ENCODE measurements around the gene CTCFL. TPM values are rescaled to one million over a fixed set of nuclear protein-coding genes. Genes with fewer than 3 reads are reported as not detected.

CTCFL gene
- total and polyA plus RNA-seq, 2 of the 8 experiments (the other 6 are each of a cell fraction or from before 2014, with no cell fraction given), result 0.30 to 0.80 TPM

DNA sequence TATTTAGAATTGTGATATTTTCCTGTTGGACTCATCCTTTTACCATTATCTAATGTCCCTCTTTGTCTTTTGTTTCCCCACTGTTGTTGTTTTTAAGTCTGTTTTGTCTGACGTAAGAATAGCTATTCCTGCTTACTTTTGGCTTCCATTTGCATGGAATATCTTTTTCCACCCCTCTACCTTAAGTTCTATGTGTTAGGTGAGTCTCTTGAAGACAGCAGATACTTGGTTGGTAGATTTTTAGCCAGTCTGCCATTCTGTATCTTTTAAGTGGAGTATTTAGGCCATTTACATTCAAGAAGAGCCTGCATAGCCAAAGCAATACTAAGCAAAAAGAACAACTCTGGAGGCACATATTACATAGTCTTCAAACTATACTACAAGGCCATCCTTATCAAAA, 39.2 kb downstream of the CTCFL start:
- Histone ChIP-seq H3K9ac (replicated peaks in 1 of 4; ENCODE audit: extremely low read depth in 1 of 4, low read depth in 3 of 4, low read length in 3 of 4) (no peak overlapping the region), H3K4ac (replicated peaks; ENCODE audit: insufficient read length, low read depth, low read length) (no peak overlapping the region)
- TF ChIP-seq, protein P1, sequence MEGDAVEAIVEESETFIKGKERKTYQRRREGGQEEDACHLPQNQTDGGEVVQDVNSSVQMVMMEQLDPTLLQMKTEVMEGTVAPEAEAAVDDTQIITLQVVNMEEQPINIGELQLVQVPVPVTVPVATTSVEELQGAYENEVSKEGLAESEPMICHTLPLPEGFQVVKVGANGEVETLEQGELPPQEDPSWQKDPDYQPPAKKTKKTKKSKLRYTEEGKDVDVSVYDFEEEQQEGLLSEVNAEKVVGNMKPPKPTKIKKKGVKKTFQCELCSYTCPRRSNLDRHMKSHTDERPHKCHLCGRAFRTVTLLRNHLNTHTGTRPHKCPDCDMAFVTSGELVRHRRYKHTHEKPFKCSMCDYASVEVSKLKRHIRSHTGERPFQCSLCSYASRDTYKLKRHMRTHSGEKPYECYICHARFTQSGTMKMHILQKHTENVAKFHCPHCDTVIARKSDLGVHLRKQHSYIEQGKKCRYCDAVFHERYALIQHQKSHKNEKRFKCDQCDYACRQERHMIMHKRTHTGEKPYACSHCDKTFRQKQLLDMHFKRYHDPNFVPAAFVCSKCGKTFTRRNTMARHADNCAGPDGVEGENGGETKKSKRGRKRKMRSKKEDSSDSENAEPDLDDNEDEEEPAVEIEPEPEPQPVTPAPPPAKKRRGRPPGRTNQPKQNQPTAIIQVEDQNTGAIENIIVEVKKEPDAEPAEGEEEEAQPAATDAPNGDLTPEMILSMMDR (IDR thresholded peaks at IDR 0.05; ENCODE audit: control extremely low read depth in 1 of 3, insufficient read depth in 1 of 3, low read depth in 1 of 3, low read length in 3 of 3), result no peak
- TF ChIP-seq POLR2A (IDR thresholded peaks at IDR 0.05; ENCODE audit: control extremely low read depth in 1 of 2, low read depth in 2 of 2, low read length in 2 of 2) (no peak), BRCA1 (IDR thresholded peaks at IDR 0.05; ENCODE audit: low read depth, low read length) (no peak), SIRT6 (IDR thresholded peaks at IDR 0.05; ENCODE audit: low read length) (no peak), SAP30 (IDR thresholded peaks at IDR 0.05; ENCODE audit: insufficient read depth, insufficient replicate concordance, low read length) (no peak), POLR2AphosphoS5 (IDR thresholded peaks at IDR 0.05; ENCODE audit: low read depth, low read length) (no peak), KDM1A (IDR thresholded peaks at IDR 0.05; ENCODE audit: borderline replicate concordance, low read length) (no peak), CBX5 (IDR thresholded peaks at IDR 0.05; ENCODE audit: low read depth, low read length) (no peak), CBX8 (IDR thresholded peaks at IDR 0.05; ENCODE audit: borderline replicate concordance, low read depth, low read length) (no peak), YY1 (IDR thresholded peaks at IDR 0.05; ENCODE audit: low read depth, low read length) (no peak), GTF2F1 (IDR thresholded peaks at IDR 0.05; ENCODE audit: borderline replicate concordance, low read depth, low read length) (no peak), FOSL1 (IDR thresholded peaks at IDR 0.05; ENCODE audit: insufficient read depth, low read depth, low read length) (no peak), NRF1 (IDR thresholded peaks at IDR 0.05; ENCODE audit: low read depth, low read length) (no peak)

More for the DNA sequence above, 39.2 kb downstream of the CTCFL start:
- Histone ChIP-seq H3K23me2 (ENCODE audit: low read depth, low read length) (no peaks in the 10 kb centered on the region), H3K9me3 (ENCODE audit: insufficient read depth in 2 of 2, low read depth in 1 of 2, low read length in 1 of 2) (no peaks in the 10 kb centered on the region), H4K20me1 (replicated peaks in 1 of 2; ENCODE audit: control insufficient read depth in 1 of 2, insufficient read depth in 2 of 2, low read length in 2 of 2) (no peaks in the 10 kb centered on the region), H4K91ac (replicated peaks; ENCODE audit: insufficient read length, low read length) (no peak overlapping the region), H2BK20ac (ENCODE audit: low read length) (no peak overlapping the region), H3K23ac (ENCODE audit: insufficient read length) (no peak overlapping the region), H3K4me2 (ENCODE audit: insufficient read depth in 1 of 2, low read depth in 2 of 2, low read length in 2 of 2) (no peak overlapping the region), H3K27ac (ENCODE audit: low read depth, low read length) (no peak overlapping the region), H4K5ac (ENCODE audit: insufficient read length, low read depth, low read length) (no peak overlapping the region), H2BK5ac (ENCODE audit: low read depth, low read length) (no peak overlapping the region), H2AK5ac (ENCODE audit: low read depth, low read length) (no peak overlapping the region), H3K18ac (ENCODE audit: extremely low read depth, low read length) (no peak overlapping the region), H3K56ac (replicated peaks; ENCODE audit: insufficient read length, low read depth, low read length) (no peak overlapping the region), H3K4me3 (ENCODE audit: extremely low read depth in 1 of 4, insufficient read depth in 2 of 4, low read depth in 3 of 4, low read length in 4 of 4) (no peak overlapping the region), H3K36me3 (ENCODE audit: control insufficient read depth in 2 of 4, insufficient read depth in 4 of 4, low read length in 3 of 4) (no peaks in the 10 kb centered on the region), H2AFZ (ENCODE audit: low read length) (no peak overlapping the region), H3K79me2 (ENCODE audit: control insufficient read depth in 1 of 2, insufficient read depth in 2 of 2, low read length in 2 of 2) (no peaks in the 10 kb centered on the region), H3K4me1 (replicated peaks in 1 of 4; ENCODE audit: control insufficient read depth in 3 of 4, insufficient read depth in 4 of 4, low read length in 3 of 4) (peaks cover 9 to 16% (median 13%) of the 10 kb centered on the region in 4 experiments), H2BK15ac (ENCODE audit: low read length) (no peak overlapping the region), H3K27me3 (replicated peaks in 1 of 4; ENCODE audit: control insufficient read depth in 3 of 4, extremely low read depth in 1 of 4, insufficient read depth in 3 of 4, low read length in 3 of 4) (no peaks in the 10 kb centered on the region; a peak in 1 of 7 replicates), H3K14ac (ENCODE audit: insufficient read length) (no peak overlapping the region), H2BK12ac (ENCODE audit: low read depth, low read length) (no peak overlapping the region), H4K8ac (ENCODE audit: extremely low read depth, insufficient read depth, low read length) (no peak overlapping the region), H2BK120ac (replicated peaks; ENCODE audit: low read depth, low read length) (no peak overlapping the region), H3K79me1 (ENCODE audit: low read depth, low read length) (no peaks in the 10 kb centered on the region)
- DNase-seq (ENCODE audit: low read depth in 1 of 2, low spot score in 2 of 2) (no peak), FAIRE-seq (no peak)
- CTCF ChIA-PET (ENCODE audit: partially characterized antibody), result interaction anchor here (0.7 to 1.4 kb wide), 3 partner anchors 10 to 51 kb away, joined by 3 read pairs; no protein-coding TSS in a partner anchor
- POLR2A ChIA-PET (ENCODE audit: partially characterized antibody), result no interaction called here
- WGBS, 2 experiments (ENCODE audit: extremely low coverage in 1 of 2, insufficient coverage in 1 of 2, insufficient read length in 1 of 2, insufficient replicate concordance in 2 of 2, low coverage in 1 of 2, low lambda C conversion rate in 2 of 2, missing lambda C conversion rate in 1 of 2), result 81% methylated on average over 1 of the region's 1 CpG; no CpG with 5 or more reads in 1 of the 2 experiments

Data from H1 (cell line).